Neural progenitor cell (in vitro differentiated cells): ENCODE data around the gene DDX20. TPM values are rescaled to one million over a fixed set of nuclear protein-coding genes. Genes with fewer than 3 reads are reported as not detected.

Source experiments
- DNase-seq: peaks from one replicate; pipeline ENCODE4 v3.0.0-alpha.2; 2016; ENCODE audit warnings: low spot score
- H2AFZ ChIP-seq: fragments of 200-600 bp; sonication (generic); replicated peaks from 2 replicates; pipeline ENCODE4 v1.6.1; 2016; ENCODE audit warnings: antibody characterized with exemption
- H3F3A ChIP-seq: fragments of 200-600 bp; sonication (generic); 2 replicates; pipeline ENCODE4 v1.6.1; 2016; ENCODE audit warnings: antibody characterized with exemption, low read depth
- H3K27ac ChIP-seq: fragments of 200-600 bp; sonication (generic); 2 replicates; pipeline ENCODE4 v1.5.1; 2016; ENCODE audit warnings: mild to moderate bottlenecking
- H3K27me3 ChIP-seq: fragments of 200-600 bp; sonication (generic); 2 replicates; pipeline ENCODE4 v1.6.1; 2016; ENCODE audit warnings: mild to moderate bottlenecking, moderate library complexity
- H3K36me3 ChIP-seq: fragments of 200-600 bp; sonication (generic); 2 replicates; pipeline ENCODE4 v1.5.1; 2016
- H3K4me1 ChIP-seq: fragments of 200-600 bp; sonication (generic); 2 replicates; pipeline ENCODE4 v1.6.1; 2016; ENCODE audit warnings: mixed run types
- H3K4me2 ChIP-seq: fragments of 200-600 bp; sonication (generic); 2 replicates; pipeline ENCODE4 v1.6.1; 2016
- H3K4me3 ChIP-seq: fragments of 200-600 bp; sonication (generic); 2 replicates; pipeline ENCODE4 v1.5.1; 2016
- H3K79me2 ChIP-seq: fragments of 200-600 bp; sonication (generic); 2 replicates; pipeline ENCODE4 v1.6.1; 2016; ENCODE audit warnings: low read depth
- H3K9ac ChIP-seq: fragments of 200-600 bp; sonication (generic); 2 replicates; pipeline ENCODE4 v1.6.1; 2016
- H3K9me3 ChIP-seq: fragments of 200-600 bp; sonication (generic); 2 replicates; pipeline ENCODE4 v1.5.1; 2016; ENCODE audit warnings: low read depth
- H4K20me1 ChIP-seq: fragments of 200-600 bp; sonication (generic); 2 replicates; pipeline ENCODE4 v1.6.1; 2016; ENCODE audit warnings: low read depth
- H3K27ac Mint-ChIP-seq: 3 replicates; pipeline ENCODE4 v1.8.0; 2021; ENCODE audit warnings: mixed read lengths
- H3K27me3 Mint-ChIP-seq: 2 replicates; pipeline ENCODE4 v1.8.0; 2022; ENCODE audit warnings: low read depth, mild to moderate bottlenecking, inconsistent platforms, moderate library complexity, mixed read lengths; ENCODE audit not compliant: insufficient read depth
- H3K36me3 Mint-ChIP-seq: 3 replicates; pipeline ENCODE4 v1.8.0; 2021; ENCODE audit warnings: mixed read lengths
- H3K4me1 Mint-ChIP-seq: 3 replicates; pipeline ENCODE4 v1.8.0; 2021; ENCODE audit warnings: mixed read lengths
- H3K4me3 Mint-ChIP-seq: 3 replicates; pipeline ENCODE4 v1.8.0; 2021; ENCODE audit warnings: mild to moderate bottlenecking, moderate library complexity, mixed read lengths
- H3K9me3 Mint-ChIP-seq: 3 replicates; pipeline ENCODE4 v1.8.0; 2020; ENCODE audit warnings: mixed read lengths
- EZH2 ChIP-seq: fragments of 200-600 bp; sonication (generic); IDR thresholded peaks from 2 replicates; pipeline ENCODE4 v1.6.1; 2017; ENCODE audit warnings: antibody characterized with exemption, mild to moderate bottlenecking, moderate library complexity
- EZH2phosphoT487 ChIP-seq: fragments of 200-600 bp; sonication (generic); IDR thresholded peaks from 2 replicates; pipeline ENCODE4 v1.6.1; 2017; ENCODE audit warnings: antibody characterized with exemption
- total RNA-seq: library from RNA; depleted of rRNA; stranded (reverse); fragments of >200 nt; gene quantifications from 2 replicates; pipeline ENCODE4 v1.2.3, GENCODE V29; 2015; ENCODE audit warnings: low replicate concordance
- TF ChIP-seq, protein P1 (sequence below): fragments of 200-600 bp; sonication (generic); IDR thresholded peaks from 2 replicates; pipeline ENCODE4 v1.5.1; 2017; ENCODE audit warnings: antibody characterized with exemption, mild to moderate bottlenecking

The DDX20 gene
- total RNA-seq, 1 donor from 2014 or later = 30.4 TPM

- Histone ChIP-seq H3K9ac (peak overlapping the region; percentile 89), H3K79me2 (peaks cover 39% of the 10 kb centered on the region), H3K9me3 (no peaks in the 10 kb centered on the region), H2AFZ (peak overlapping the region; percentile 80), H3K4me2 (peak overlapping the region; percentile 88), H3K27ac (peak overlapping the region; percentile 43), H4K20me1 (peaks cover 11% of the 10 kb centered on the region), H3K4me1 (peaks cover 12% of the 10 kb centered on the region), H3F3A (peaks cover 11% of the 10 kb centered on the region), H3K36me3 (peaks cover 16% of the 10 kb centered on the region), H3K4me3 (peak overlapping the region; percentile 68), H3K27me3 (no peaks in the 10 kb centered on the region)
- Mint-ChIP-seq H3K4me1 (peaks cover 13% of the 10 kb centered on the region), H3K4me3 (peak overlapping the region; percentile 95), H3K27me3 (no peaks in the 10 kb centered on the region), H3K36me3 (peaks cover 6% of the 10 kb centered on the region), H3K27ac (peak overlapping the region; percentile 80), H3K9me3 (no peaks in the 10 kb centered on the region)
- TF ChIP-seq EZH2phosphoT487 (no peak), EZH2 (no peak)
- no peak for DNase-seq
Measured at GRCh38 chr1:111756124-111756513, 418 bp downstream of the DDX20 start.

DNA sequence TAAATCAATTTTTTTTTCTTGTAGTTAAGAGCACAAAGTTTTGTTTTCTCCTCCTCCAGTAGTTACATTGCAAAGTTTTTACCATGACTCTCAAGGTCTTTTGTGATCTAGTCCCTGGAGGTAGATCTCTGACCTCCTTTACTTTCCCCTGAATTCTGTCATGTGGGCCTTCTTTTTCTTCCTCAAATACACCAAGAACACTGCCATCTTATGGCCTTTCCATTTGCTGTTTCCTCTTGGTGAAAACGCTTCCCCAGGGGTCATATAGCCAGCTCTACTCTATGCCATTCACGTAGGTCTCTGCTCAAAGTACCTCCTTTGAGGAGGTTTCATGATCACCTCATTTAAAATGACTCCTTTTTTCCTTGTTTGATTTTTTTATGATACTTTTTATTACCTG is 2.7 kb downstream of the DDX20 start:
- Histone ChIP-seq H2AFZ (no peak overlapping the region), H3K4me3 (no peak overlapping the region), H3K36me3 (peaks cover 32% of the 10 kb centered on the region), H4K20me1 (peaks cover 11% of the 10 kb centered on the region), H3K27ac (no peak overlapping the region), H3K27me3 (no peaks in the 10 kb centered on the region), H3K4me2 (no peak overlapping the region), H3K79me2 (peaks cover 39% of the 10 kb centered on the region), H3K9ac (no peak overlapping the region), H3F3A (peaks cover 11% of the 10 kb centered on the region), H3K9me3 (no peaks in the 10 kb centered on the region), H3K4me1 (peaks cover 11% of the 10 kb centered on the region)
- Mint-ChIP-seq H3K4me3 (peak overlapping the region; percentile 7), H3K27me3 (no peaks in the 10 kb centered on the region), H3K9me3 (no peaks in the 10 kb centered on the region), H3K36me3 (peaks cover 14% of the 10 kb centered on the region), H3K27ac (no peak overlapping the region), H3K4me1 (peaks cover 13% of the 10 kb centered on the region)
- peak; percentile 47 for DNase-seq
- no peak for TF ChIP-seq EZH2phosphoT487
- TF ChIP-seq, protein P1, sequence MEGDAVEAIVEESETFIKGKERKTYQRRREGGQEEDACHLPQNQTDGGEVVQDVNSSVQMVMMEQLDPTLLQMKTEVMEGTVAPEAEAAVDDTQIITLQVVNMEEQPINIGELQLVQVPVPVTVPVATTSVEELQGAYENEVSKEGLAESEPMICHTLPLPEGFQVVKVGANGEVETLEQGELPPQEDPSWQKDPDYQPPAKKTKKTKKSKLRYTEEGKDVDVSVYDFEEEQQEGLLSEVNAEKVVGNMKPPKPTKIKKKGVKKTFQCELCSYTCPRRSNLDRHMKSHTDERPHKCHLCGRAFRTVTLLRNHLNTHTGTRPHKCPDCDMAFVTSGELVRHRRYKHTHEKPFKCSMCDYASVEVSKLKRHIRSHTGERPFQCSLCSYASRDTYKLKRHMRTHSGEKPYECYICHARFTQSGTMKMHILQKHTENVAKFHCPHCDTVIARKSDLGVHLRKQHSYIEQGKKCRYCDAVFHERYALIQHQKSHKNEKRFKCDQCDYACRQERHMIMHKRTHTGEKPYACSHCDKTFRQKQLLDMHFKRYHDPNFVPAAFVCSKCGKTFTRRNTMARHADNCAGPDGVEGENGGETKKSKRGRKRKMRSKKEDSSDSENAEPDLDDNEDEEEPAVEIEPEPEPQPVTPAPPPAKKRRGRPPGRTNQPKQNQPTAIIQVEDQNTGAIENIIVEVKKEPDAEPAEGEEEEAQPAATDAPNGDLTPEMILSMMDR = peak; percentile 42

GRCh38 chr1:111761717-111762116 is 6.0 kb downstream of the DDX20 start:
- H3K9me3 Mint-ChIP-seq = no peaks in the 10 kb centered on the region
- H3K79me2 ChIP-seq = peaks cover 26% of the 10 kb centered on the region
- no peaks in the 10 kb centered on the region for H3K9me3 ChIP-seq
- H4K20me1 ChIP-seq = peaks cover 6% of the 10 kb centered on the region
- H3K4me3 ChIP-seq = no peak overlapping the region
- DNase-seq = no peak
- no peak overlapping the region for H3K27ac ChIP-seq
- H3K27ac Mint-ChIP-seq = no peak overlapping the region
- H3K4me1 Mint-ChIP-seq = peaks cover 6% of the 10 kb centered on the region
- H3K4me3 Mint-ChIP-seq = no peak overlapping the region
- TF ChIP-seq, protein P1 = no peak
- TF ChIP-seq EZH2 = no peak
- TF ChIP-seq EZH2phosphoT487 = no peak
- H3K27me3 Mint-ChIP-seq = no peaks in the 10 kb centered on the region
- no peak overlapping the region for H3K9ac ChIP-seq
- H3F3A ChIP-seq = no peaks in the 10 kb centered on the region
- H3K4me2 ChIP-seq = no peak overlapping the region
- peaks cover 4% of the 10 kb centered on the region for H3K4me1 ChIP-seq
- H3K27me3 ChIP-seq = no peaks in the 10 kb centered on the region
- peaks cover 34% of the 10 kb centered on the region for H3K36me3 Mint-ChIP-seq
- H2AFZ ChIP-seq = no peak overlapping the region
- H3K36me3 ChIP-seq = peaks cover 37% of the 10 kb centered on the region

DNA sequence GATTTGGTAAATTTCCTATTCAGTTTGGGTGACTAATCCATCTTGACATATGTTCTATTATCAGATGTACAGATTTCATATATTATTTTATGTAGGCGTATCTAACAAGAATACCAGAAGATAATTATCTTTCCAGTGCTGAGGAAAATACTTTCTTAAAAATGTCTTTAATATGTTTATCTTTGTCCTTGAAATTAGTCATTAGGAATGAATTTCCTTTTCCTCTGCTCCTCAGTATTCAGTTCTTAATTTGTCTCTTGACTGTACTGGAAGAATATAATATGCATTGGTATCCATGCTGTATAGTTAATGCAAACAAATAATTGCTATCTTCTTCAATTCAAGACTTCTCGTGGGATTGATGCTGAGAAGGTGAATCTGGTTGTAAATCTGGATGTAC is 6.6 kb downstream of the DDX20 start:
- no peaks in the 10 kb centered on the region for H3K27me3 ChIP-seq
- peaks cover 20% of the 10 kb centered on the region for H3K79me2 ChIP-seq
- Mint-ChIP-seq H3K27me3 (no peaks in the 10 kb centered on the region), H3K9me3 (no peaks in the 10 kb centered on the region), H3K27ac (no peak overlapping the region), H3K4me1 (peaks cover under 1% of the 10 kb centered on the region), H3K36me3 (peaks cover 34% of the 10 kb centered on the region), H3K4me3 (no peak overlapping the region)
- no peaks in the 10 kb centered on the region for H3K4me1 ChIP-seq
- no peak overlapping the region for H3K27ac ChIP-seq
- H2AFZ ChIP-seq = no peak overlapping the region
- no peak overlapping the region for H3K4me3 ChIP-seq
- DNase-seq = no peak
- H3F3A ChIP-seq = peaks cover under 1% of the 10 kb centered on the region
- H4K20me1 ChIP-seq = peaks cover 9% of the 10 kb centered on the region
- H3K36me3 ChIP-seq = peaks cover 41% of the 10 kb centered on the region
- no peaks in the 10 kb centered on the region for H3K9me3 ChIP-seq
- H3K9ac ChIP-seq = no peak overlapping the region
- TF ChIP-seq EZH2 (no peak), EZH2phosphoT487 (no peak)
- TF ChIP-seq, protein P1 = no peak
- no peak overlapping the region for H3K4me2 ChIP-seq
